Activated T-cell treated with anti-CD3 and anti-CD28 coated beads for 48 hours (primary cell): Measurements from ENCODE around the gene CMYA5.

Experiments used
- DNase-seq: peaks from one replicate; pipeline ENCODE4 v3.0.0-alpha.2; 2020; ENCODE audit warnings: low read depth

The CMYA5 gene

DNA sequence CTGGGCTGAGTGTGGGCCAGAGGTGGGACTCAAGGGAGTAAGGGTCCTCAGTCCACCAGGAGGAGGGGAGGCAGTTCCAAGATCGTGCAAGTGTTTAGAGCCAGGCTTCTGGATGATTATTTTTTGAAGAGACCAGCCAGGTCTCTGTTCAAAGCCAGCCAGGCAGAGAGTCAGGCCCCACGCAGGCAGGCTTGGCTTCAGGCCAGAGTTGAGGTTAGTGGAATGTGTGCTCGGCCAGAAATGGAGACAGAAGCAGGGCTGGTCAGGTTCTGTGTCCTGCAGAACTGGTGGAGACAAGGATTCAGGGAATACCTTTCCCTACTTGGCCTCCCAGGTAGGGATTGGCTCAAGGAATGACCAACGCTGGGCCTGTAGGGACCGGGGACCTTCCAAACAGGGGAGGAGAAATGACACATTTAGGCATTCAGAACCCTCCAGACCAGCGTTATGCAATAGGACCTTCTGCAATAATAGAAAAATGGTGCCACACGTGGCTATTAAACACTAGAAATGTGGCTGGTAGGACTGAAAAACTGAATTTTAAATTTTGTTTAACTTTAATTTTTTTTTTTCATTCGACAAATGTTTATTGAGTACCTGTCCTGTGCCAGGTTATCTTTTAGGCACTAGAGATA, 106.2 kb downstream of the CMYA5 start:
- DNase-seq: no peak

DNA sequence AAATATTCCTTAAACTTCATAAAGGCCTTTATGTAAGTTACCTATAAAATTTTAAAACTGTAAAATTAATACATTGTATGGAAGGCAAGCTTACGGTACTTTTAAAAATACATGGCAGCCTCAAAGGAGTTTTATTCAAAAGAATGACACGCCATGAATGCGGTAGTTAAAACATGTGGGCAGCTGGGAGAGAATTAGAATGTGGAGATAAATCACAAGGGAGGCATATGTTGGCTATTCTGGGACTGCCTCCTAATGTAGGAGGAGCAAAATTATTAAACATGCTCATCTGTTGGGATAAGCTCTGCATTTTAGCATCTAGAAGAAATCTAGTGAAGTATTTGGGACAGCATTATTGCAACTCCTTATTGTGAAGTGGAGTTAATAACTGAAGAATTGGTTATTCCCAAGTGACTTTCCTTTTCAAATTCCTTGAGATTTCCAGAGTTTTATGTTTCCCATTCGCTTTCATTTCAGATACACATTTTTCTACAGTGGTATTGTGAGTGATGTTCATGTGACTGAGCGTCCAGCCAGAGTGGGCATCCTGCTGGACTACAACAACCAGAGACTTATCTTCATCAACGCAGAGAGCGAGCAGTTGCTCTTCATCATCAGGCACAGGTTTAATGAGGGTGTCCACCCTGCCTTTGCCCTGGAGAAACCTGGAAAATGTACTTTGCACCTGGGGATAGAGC, 109.4 kb downstream of the CMYA5 start:
- no peak for DNase-seq

DNA sequence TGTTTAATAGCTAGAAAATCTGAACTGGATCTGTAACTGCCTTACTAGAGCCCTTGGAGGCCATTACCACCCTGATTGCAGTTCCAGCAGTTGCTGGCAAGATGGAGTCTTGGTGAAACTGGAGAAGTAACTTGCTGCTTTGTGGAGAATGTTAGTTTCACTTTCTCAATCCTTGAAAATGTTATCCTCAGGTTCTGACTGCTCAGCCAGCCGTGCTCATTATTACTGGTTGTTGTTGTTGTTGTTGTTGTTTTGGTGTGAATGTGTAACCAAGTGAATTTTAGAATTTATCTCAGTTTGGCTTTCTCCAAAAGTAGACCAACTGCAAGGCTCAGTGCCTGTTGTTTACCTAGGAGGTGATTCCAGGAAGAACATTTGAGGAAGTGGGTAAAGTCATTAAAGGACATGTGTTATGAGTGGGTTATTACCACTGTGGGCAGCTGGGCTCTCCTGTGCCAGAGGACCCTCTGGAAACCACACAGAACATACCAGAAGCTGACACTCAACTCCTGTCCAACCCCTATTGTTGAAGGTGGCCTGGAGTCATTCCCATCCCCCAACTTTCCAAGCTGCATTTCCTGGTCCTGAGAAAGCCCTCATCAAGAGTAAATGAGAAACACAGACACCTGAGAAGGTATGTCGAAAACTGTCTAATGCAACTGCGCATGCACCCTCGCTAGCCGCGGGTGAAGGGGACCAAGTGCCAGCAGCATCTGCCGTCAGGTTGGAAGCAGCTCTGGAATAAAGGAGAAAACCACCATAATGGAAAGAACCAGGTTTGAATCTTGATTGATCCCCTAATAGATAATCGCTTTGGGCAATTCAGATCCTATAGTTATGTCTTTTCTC, 111.6 kb downstream of the CMYA5 start:
- DNase-seq: no peak

DNA sequence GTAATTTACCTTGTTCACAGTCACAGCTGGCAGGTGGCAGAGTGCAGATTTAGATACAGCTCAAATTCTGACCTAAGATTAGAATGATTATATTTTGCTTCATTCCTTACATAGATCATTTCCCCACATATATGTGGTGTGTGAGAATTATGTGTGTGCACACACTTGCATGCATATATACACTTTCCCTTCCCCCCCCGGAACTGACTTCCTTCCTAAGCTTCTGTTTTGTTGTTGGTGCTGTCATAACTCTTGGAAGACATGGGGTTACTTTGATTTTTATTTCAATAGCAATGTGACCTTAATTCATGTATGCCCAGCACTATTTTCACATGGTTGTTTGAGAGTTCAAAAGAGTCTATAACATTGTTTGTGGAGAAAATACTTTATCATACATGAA, 112.8 kb downstream of the CMYA5 start:
- no peak for DNase-seq

DNA sequence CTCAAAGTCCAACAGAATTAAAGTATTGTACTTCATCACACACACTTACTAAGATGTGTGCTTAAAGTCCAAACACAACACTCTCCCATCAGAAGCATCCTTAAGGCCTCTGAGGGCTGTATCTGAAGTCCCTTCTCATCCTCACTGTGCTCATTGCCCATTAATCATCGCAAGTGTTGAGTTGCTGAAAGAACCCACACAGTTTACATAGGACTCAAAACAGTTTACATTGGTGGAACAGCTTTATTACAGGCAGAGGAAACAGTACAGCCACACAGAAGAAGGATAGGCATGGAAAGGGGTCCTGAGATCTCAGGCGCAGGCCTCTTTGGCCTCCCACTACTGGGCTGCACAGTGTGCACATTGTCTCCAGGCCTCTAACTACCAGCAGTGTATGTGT, 113.4 kb downstream of the CMYA5 start:
- DNase-seq: no peak

DNA sequence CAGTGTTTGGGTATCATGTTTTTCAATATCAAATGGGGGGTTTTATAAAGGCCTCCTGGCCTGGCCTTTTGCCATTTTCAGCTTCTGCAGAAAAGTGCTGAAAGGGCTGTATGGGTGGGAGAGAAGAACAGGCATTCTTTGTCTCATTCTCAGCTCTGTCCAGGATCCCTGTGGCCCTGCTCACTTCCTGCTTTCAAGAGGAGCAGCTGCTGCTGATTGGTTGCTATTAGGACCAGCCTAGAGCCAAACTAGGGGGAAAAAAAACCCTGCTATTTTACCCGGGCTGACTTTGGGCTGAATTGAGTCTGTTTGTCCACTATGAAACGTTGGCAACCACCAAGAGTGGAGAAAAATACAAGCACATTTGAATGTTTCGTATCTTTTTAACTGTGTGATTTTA, 117.1 kb downstream of the CMYA5 start:
- no peak for DNase-seq

DNA sequence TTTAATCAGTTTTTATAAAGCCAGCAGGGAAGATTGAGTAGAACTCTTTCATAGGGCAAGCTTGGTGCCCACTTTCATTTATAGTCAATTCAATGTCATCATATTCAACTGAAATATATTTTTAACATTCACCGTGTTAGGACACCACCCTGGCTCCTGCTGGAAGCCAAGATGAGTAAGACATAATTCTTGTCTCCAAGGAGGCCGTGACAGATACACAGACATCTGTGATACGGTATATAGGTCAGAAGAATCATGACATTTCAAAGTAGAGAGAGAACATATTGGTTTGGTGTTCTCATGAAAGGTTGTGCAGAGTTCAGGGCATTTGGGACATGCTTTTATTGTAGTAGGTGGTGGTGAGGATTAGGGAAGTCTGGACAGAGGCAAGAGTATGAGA, 120.1 kb downstream of the CMYA5 start:
- no peak for DNase-seq

DNA sequence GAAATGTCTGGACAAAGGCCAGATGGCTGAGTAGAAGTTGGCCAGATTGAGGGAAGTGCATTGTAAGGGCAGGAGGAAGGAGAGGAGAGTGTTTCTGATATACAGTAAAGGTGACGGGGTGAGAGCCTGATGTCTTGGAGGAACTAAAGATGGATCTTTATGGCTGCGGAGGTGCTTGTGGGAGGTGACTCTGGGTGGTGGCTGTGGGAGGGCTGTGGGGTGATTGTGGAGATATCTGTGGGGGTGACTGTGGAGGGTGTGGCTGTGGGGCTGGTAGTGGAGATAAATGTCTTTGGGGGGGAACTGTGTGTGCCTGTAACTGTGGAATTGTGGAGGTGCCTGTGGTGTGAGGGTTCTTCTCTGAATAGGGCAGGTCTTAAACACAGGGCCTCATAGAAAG, 121.4 kb downstream of the CMYA5 start:
- DNase-seq: no peak

DNA sequence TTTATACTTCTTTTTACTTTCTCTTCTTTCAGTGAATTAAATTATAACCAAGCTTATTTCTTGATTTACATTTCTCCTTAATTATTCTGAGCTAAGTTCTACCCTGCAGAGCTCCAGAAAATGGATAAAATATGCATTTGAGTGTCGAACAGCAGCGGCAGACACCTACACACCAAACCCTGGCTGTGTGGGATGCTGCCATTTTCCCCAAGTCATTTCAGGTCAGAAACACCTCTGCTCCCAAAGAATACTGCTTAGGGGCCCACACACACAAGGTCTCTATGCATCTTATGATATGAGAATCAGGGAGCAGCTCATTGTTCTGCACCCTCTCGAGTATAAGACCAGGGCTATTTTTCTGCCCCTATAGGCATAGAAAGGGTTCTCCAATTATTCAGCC, 122.3 kb downstream of the CMYA5 start:
- no peak for DNase-seq

DNA sequence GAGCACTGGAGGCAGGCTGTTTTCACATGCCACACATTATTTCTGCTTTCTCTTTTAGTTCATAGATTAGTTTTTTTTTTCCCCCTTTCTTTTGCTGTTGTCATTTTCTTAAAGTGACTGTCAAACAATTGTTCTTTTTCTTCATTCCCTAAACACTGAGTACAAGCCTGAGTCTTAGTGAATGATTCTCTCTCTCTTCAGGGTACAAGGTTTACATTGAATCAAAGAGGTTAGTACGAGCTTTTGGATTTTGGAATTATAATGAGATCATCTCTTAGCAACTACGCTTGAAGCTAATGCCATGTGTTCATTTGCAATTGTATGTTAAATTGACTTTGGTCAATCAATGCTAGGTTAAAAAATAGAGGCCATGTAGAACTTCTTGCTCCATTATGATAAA, 125.1 kb downstream of the CMYA5 start:
- no peak for DNase-seq

DNA sequence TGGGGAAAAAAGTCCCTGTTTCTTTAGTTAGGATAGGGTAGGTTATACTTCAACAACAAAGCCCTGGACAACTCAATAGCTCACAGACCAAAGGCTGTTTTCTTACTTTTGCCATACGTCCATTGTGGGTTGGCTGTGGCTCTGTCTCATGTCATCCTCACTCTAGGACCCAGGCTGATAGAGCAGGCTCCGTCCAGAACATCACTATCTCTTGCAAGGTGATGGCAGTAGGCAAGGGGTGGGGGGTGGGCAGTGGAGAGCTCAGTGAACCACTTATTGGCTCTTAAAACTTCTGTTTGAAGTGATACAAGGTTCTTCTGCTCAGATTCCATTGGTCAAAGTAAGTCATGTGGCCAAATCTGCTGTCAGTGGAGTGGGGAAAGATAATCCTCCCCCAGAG, 126.4 kb downstream of the CMYA5 start:
- DNase-seq: no peak

DNA sequence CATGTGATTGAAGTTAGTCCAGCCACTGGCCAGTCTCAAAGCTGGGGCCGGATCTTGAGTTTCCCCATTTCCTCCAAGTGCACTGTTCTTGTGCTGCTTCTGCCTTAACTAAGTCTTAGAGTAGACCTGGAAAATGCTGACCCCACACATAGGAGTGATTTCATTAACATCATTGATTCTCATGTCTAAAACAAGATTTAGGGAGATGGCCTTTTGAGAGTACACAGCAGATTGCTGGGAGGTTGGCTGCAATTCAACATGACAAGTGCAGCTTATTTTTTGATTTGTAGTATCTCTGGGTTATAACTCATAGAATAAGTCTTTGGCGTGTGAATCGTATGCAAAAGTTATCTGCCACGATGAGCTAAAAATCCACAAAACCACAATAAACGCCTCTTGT, 131.0 kb downstream of the CMYA5 start:
- no peak for DNase-seq

DNA sequence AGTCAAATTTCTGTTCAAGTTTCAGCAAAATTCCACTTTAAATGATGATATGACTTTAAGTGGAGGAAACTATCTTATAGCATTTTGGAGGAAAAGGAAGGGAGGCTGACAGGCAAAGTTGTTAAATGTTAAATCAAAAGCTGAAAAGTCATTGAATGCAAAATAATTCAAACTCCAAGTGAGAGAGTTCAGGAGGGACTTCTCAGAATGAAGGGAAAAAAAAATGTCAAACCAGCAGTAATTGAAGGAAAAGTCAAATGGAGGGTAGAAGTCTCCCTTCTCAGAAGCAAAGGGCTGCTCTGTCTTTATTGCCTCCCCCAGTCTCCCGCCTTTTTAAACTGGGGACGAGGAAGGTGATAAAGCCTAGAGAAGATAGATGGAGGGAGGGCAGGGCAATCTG, 134.8 kb downstream of the CMYA5 start:
- DNase-seq: no peak

DNA sequence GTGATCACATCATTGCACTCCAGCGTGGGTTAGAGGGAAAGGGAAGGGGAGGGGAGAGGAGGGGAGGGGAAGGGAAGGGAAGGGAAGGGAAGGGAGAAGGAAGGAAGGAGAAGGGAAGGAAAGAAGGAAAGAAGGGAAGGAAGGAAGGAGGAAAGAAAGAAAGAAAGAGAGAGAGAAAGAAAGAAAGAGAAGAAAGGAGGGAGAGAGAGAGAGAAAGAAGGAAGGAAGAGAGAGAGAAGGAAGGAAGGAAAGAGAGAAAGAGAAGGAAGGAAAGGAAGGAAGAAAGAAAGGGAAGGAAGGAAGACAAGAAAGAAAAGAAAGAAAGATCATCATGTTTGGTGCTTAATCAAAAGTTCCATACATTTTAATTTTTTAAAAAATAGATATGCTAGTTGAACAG, 136.2 kb downstream of the CMYA5 start:
- DNase-seq: no peak

DNA sequence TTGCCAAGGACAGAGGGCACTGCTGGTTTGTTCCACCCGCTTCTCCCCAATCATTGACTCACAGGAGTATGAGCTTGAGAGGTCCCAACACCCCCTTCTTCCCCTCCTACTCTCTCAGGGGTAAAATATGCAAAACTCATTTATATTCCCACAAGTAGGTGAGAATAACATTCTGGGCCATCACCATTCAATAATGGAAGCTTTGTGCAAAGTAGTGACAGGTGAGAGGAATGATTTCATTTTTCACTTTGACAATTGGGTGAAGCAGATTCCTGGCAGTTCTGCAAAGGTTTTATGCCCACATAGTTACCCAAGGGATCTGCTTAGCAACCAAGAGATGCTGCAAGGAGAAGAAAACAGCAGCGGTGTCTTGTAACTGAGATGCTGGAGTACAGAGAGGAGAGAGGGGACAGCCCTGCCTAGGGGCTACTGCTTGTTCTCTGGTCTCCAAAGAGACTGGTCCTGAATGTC, 137.6 kb downstream of the CMYA5 start:
- no peak for DNase-seq

DNA sequence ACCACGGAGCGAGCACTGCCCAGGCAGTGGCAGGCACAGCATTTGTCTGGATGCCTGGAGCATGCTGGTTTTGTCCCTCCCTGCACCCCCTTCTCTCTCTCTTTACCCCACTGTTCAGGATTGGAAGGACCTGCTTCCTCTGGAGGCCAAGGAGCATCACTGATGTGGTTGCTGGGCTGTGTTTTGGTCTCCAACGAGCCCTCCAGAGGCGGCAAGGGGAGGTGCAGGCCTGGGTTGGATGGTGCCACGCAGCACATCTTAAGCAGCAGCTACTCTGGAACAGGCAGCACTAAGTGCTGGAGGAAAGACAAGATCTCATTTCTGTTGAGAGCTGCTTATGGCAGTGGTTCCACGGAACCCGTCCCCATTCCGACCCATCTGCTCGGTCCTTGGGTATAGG, 139.6 kb downstream of the CMYA5 start:
- DNase-seq: no peak

DNA sequence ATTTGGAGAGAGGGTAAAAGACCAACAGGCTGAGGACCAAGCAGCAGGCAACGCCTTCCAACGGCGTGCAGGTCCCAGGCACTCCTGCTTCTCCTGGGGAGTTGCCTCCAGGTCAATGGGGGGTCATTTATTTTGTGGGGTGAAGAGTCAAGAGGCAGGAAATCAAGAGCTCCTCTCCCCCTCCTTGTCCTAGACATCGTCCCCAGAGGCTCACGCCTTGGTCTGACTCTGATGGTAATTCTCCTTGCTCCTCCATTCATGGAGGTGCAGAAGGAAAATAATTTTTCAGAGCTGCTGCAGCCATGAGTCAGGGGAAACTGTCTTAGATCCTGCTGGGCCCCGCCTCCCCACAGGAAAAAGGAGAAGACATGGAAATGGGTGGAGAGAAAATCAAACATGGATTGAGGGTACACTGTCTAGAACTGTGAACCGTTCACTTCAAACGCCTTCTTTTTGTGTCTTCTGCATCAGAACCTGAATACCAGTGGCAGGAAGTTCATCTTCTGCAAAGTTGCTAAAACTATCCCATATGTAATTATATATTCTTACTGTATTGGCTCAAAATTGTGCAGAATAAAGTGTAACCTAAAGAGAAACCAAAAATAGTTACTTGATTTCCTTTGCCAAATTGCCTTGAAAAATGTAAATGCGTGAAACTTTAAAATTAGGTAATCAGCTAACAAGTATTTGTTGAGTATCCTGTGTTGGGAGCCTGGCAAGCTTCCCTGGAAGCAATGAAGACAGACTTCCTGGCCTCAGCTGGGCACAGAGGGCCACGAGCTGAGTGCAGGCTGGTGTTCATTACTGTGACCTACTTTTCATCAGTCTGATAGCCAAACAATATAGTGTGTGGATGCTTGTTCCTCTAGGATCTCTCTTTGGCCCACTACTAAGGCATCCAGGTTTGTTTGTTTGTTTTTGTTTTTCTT, 142.0 kb downstream of the CMYA5 start:
- DNase-seq: no peak

DNA sequence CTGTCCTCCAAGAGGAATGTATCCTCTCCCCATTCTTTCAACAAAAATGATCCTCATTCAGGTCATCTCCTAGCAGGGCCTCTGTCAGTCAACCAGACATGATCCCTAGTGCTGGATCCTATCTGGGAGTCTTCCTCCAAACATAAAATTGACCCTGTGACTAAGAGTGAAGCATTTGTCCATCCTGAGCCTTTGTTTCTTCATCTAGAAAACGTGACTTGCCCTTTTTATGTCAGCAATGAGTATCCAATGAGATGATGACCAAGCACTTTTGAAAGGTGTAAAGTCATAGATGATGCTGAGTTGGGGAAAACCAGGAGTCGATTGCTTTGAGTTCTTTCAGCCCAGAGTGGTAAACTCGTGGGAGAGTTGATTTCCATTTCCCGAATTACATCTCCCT, 143.3 kb downstream of the CMYA5 start:
- DNase-seq: no peak

DNA sequence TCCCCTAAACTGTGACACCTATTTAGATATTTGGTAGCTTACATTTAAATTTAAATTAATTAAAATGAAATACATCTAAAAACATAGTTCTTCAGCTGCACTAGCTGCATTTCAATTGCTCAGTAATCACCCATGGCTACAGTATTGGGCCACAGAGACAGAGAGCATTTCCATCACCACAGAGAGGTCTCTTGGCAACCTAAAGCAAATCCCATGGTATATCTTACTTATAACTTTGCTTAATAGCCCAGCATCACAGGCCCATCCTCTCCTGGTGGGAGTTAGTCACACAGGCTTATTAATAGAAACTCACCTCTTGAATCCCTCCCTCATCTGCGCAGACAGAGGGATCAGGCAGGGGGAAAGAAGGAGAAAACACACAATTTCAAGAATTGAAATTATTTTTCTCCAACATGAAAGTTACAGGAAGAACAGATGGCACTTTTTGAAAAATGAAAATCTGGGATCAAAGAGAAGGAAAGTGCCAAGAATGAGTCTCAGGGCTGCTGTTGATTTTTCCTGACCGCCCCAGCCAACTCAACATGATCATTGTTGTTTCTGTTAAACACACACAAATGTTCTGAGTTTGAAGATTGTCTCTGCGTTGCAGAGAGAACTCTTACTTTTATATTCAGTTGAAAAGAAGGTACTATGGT, 144.6 kb downstream of the CMYA5 start:
- no peak for DNase-seq

DNA sequence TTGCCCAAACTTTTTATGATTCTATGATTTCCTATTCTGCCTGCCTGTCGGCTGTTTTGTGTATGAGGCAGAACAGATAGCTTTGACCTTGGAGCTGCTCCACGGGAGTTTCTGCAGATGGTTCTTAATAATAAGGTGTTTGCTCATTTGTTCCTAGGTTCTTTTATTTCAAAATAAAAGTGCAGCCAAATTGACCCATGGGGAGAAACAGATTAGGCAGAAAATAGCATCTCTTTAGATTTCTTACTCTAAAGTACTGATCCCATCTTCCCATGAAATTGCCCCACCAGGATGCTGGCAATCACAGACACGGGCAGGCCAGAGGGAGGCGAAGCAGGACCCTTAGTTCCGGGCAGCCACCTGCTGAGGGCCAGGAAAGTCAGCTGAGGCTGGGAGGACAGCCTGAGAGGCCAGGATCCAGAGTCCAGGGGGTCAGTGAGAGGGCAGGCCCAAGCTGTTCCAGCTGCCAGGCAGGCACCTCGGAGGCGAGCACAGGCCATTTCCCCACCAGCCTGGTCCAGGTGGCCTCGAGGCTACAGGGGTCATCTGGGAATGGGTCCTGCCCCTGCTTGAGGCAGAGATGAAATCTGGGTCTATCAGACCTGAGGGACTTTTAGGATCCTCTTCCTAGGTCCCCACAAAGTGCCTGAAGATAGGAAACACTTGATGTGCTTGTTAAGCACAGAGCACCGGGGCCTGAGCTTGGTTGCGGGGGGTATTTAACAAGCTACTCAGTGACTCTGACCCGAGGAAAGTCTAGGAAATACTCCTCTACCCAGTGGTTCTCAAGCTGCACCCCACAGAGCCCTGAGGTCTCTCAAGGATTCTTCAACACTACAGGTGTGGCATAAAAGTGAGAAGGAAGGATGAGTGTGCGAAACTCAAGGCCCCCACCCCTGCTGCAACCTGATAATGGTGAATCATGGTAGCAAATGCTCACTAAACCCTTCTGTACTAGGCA, 145.4 kb downstream of the CMYA5 start:
- no peak for DNase-seq
